Erythroblast (primary cell): ENCODE data around the gene FBXO33.

Experiments used
- GATA1 ChIP-seq: IDR thresholded peaks from 2 replicates; pipeline ENCODE4 v1.6.1; 2011; ENCODE audit warnings: low read depth, mild to moderate bottlenecking, control low read depth, low read length, moderate library complexity
- POLR2A ChIP-seq: IDR thresholded peaks from 2 replicates; pipeline ENCODE4 v1.6.1; 2011; ENCODE audit warnings: mild to moderate bottlenecking, low read length

GRCh38 chr14:39469094-39469710 is 37.0 kb upstream of the FBXO33 start:
- TF ChIP-seq POLR2A (no peak), GATA1 (no peak)
